GM12878 (cell line): ENCODE measurements around the gene PDGFD. TPM values are rescaled to one million over a fixed set of nuclear protein-coding genes. Genes with fewer than 3 reads are reported as not detected.

Source experiments
- ATAC-seq: fragments of 200-7000 bp; cut with Tn5 transposase; 3 replicates; pipeline ENCODE4 v1.9.1; 2020; ENCODE audit warnings: mild to moderate bottlenecking, moderate library complexity
- BruUV-seq: library from RNA; stranded (reverse); fragments of 400-500 nt; replicated peaks from 2 replicates; lab custom pipeline; 2021; lab: Mats Ljungman, UMichigan
- CTCF ChIA-PET: fragments of 300-600 bp; sonication (Branson Sonifier 250); formaldehyde crosslinking; extraction: SDS; loops from one replicate; lab custom pipeline; 2021; ENCODE audit warnings: inconsistent platforms; lab: Yijun Ruan, JAX
- POLR2A ChIA-PET: fragments of 350-600 bp; formaldehyde crosslinking; extraction: SDS; loops from one replicate; lab custom pipeline; 2021; ENCODE audit warnings: inconsistent platforms; lab: Charles Lee
- RAD21 ChIA-PET: fragments of 300-600 bp; sonication (Branson Sonifier 250); formaldehyde crosslinking; loops from one replicate; lab custom pipeline; 2023; ENCODE audit warnings: antibody characterized with exemption; ENCODE audit not compliant: unreplicated experiment; lab: Charles Lee
- SMC1A ChIA-PET: fragments of 300-600 bp; sonication (Branson Sonifier 250); formaldehyde crosslinking; loops from one replicate; lab custom pipeline; 2023; ENCODE audit not compliant: unreplicated experiment, uncharacterized antibody; lab: Charles Lee
- DNase-seq: peaks from one replicate; pipeline ENCODE4 v3.0.0-alpha.2; 2011; ENCODE audit warnings: low read depth, low spot score
- FAIRE-seq: peaks from 3 replicates; lab custom pipeline; 2011; peaks lifted over from hg19 to GRCh38; lab: Jason Lieb, UNC
- H2AFZ ChIP-seq: 2 replicates; pipeline ENCODE4 v1.6.0; 2011; ENCODE audit warnings: low read depth, low read length, control low read depth; ENCODE audit not compliant: control insufficient read depth
- H3K27ac ChIP-seq: 2 replicates; pipeline ENCODE4 v1.5.1; 2011; ENCODE audit warnings: control low read depth; ENCODE audit not compliant: control insufficient read depth, insufficient read depth
- H3K27me3 ChIP-seq, 2 experiments: replicated peaks in 1 of 2; 2 replicates each; pipeline versions ENCODE4 v1.6.0 to v1.6.1; 2011; ENCODE audit warnings: low read length in 1 of 2; ENCODE audit not compliant: control insufficient read depth in 2 of 2, insufficient read depth in 2 of 2
- H3K36me3 ChIP-seq, 2 experiments: 2 replicates each; pipeline ENCODE4 v1.5.1; 2011; ENCODE audit warnings: low read length in 1 of 2; ENCODE audit not compliant: control insufficient read depth in 2 of 2, insufficient read depth in 2 of 2
- H3K4me1 ChIP-seq: 2 replicates; pipeline ENCODE4 v1.6.1; 2011; ENCODE audit warnings: mild to moderate bottlenecking, low read length, moderate library complexity, mixed read lengths; ENCODE audit not compliant: control insufficient read depth, insufficient read depth
- H3K4me2 ChIP-seq: 2 replicates; pipeline ENCODE4 v1.6.0; 2011; ENCODE audit warnings: control low read depth; ENCODE audit not compliant: control insufficient read depth, insufficient read depth
- H3K4me3 ChIP-seq: fragments of 200-600 bp; sonication (generic); 2 replicates; pipeline ENCODE4 v1.5.1; 2016
- H3K79me2 ChIP-seq: 2 replicates; pipeline ENCODE4 v1.6.0; 2011; ENCODE audit warnings: low read length; ENCODE audit not compliant: control insufficient read depth, insufficient read depth
- H3K9ac ChIP-seq: 2 replicates; pipeline ENCODE4 v1.8.0; 2011; ENCODE audit warnings: low read length, control low read depth, mixed read lengths; ENCODE audit not compliant: control insufficient read depth, insufficient read depth
- H3K9me3 ChIP-seq: replicated peaks from 3 replicates; pipeline ENCODE4 v1.5.1; 2011; ENCODE audit warnings: mild to moderate bottlenecking, low read length; ENCODE audit not compliant: control insufficient read depth, insufficient read depth
- H4K20me1 ChIP-seq: 2 replicates; pipeline ENCODE4 v1.6.0; 2011; ENCODE audit not compliant: control insufficient read depth, insufficient read depth
- BCL11A ChIP-seq: IDR thresholded peaks from 2 replicates; pipeline ENCODE4 v1.6.1; 2011; ENCODE audit warnings: low read depth, low read length
- DPF2 ChIP-seq: fragments of 450-650 bp; IDR thresholded peaks from 2 replicates; pipeline ENCODE4 v1.6.1; 2017; ENCODE audit warnings: mild to moderate bottlenecking
- EZH2 ChIP-seq: IDR thresholded peaks from 2 replicates; pipeline ENCODE4 v1.6.1; 2012; ENCODE audit warnings: low read depth, mild to moderate bottlenecking, control low read depth, inconsistent platforms, low read length, borderline replicate concordance; ENCODE audit not compliant: control insufficient read depth
- GATAD2B ChIP-seq: fragments of 450-650 bp; conservative IDR thresholded peaks from 2 replicates; pipeline ENCODE4 v1.6.1; 2017; ENCODE audit warnings: low read depth, mild to moderate bottlenecking, moderate library complexity
- HCFC1 ChIP-seq: fragments of 150-350 bp; IDR thresholded peaks from 2 replicates; pipeline ENCODE4 v1.6.1; 2014; ENCODE audit warnings: low read length
- KAT2A ChIP-seq: conservative IDR thresholded peaks from 2 replicates; pipeline ENCODE4 v1.6.1; 2011; ENCODE audit warnings: low read depth, low read length; ENCODE audit not compliant: control insufficient read depth
- MTA3 ChIP-seq: IDR thresholded peaks from 2 replicates; pipeline ENCODE4 v1.6.1; 2012; ENCODE audit warnings: low read length, inconsistent platforms, borderline replicate concordance
- NRF1 ChIP-seq: conservative IDR thresholded peaks from 2 replicates; pipeline ENCODE4 v1.6.1; 2011; ENCODE audit warnings: mild to moderate bottlenecking, low read depth, low read length, improper control_type of control experiment
- PAX5 ChIP-seq: IDR thresholded peaks from 2 replicates; pipeline ENCODE4 v1.6.1; 2011; ENCODE audit warnings: low read depth, low read length, borderline replicate concordance
- RBBP5 ChIP-seq: fragments of 200-600 bp; sonication (generic); conservative IDR thresholded peaks from 2 replicates; pipeline ENCODE4 v1.6.1; 2016
- SMAD5 ChIP-seq: IDR thresholded peaks from 2 replicates; pipeline ENCODE4 v1.6.1; 2016; ENCODE audit warnings: antibody characterized with exemption, low read depth
- SREBF2 ChIP-seq: IDR thresholded peaks from 2 replicates; pipeline ENCODE4 v1.6.1; 2012; ENCODE audit warnings: mild to moderate bottlenecking, low read length
- SUZ12 ChIP-seq: fragments of 200-600 bp; sonication (generic); IDR thresholded peaks from one replicate; pipeline ENCODE4 v1.6.1; 2018; ENCODE audit warnings: antibody characterized with exemption, mild to moderate bottlenecking; ENCODE audit not compliant: unreplicated experiment
- TAF1 ChIP-seq: IDR thresholded peaks from 2 replicates; pipeline ENCODE4 v1.6.1; 2011; ENCODE audit warnings: mild to moderate bottlenecking, low read depth, low read length, borderline replicate concordance
- TCF3 ChIP-seq: IDR thresholded peaks from 2 replicates; pipeline ENCODE4 v1.6.1; 2012; ENCODE audit warnings: low read depth, mild to moderate bottlenecking, low read length, borderline replicate concordance; ENCODE audit not compliant: insufficient read depth
- YY1 ChIP-seq: IDR thresholded peaks from 2 replicates; pipeline ENCODE4 v1.6.1; 2011; ENCODE audit warnings: low read depth, mild to moderate bottlenecking, low read length
- ZBTB33 ChIP-seq: fragments of 450-650 bp; IDR thresholded peaks from 2 replicates; pipeline ENCODE4 v1.6.1; 2017; ENCODE audit warnings: mild to moderate bottlenecking
- WGBS: methylation state at CpG from one replicate; pipeline ENCODE4 v1.1.6; 2016; ENCODE audit warnings: low lambda C conversion rate; ENCODE audit not compliant: insufficient replicate concordance, insufficient coverage; ENCODE audit errors: missing lambda C conversion rate; 5-methylcytosine and 5-hydroxymethylcytosine counted together
- in situ Hi-C: fragments of 300-500 bp; cut with MboI; formaldehyde crosslinking; loops from 9 replicates; pipeline ENCODE4 v1.14.3; 2018; ENCODE audit warnings: mixed read lengths
- intact Hi-C: fragments of 100-400 bp; cut with micrococcal nuclease; formaldehyde crosslinking; loops from one replicate; pipeline ENCODE4 v1.14.2; 2022; ENCODE audit not compliant: unreplicated experiment
- polyA plus RNA-seq, 11 experiments: library from polyadenylated mRNA; depleted of rRNA in 4 of 11; unstranded in 6 of 11; stranded (reverse) in 5 of 11; fragments of >200 nt; fragmentation: Nextera tagmentation in 4 of 11; fragmentation: Illumina TruSeq in 1 of 11; extraction: Ambion mirVana in 4 of 11; extraction: Trizol in 1 of 11; gene quantifications; 1 replicate in 1 of 11; 2 replicates in 10 of 11; pipeline versions ENCODE4 v1.2.1 to v1.2.3, GENCODE V29; 2011 to 2016; ENCODE audit warnings: inconsistent platforms in 2 of 11, missing spikeins in 2 of 11, low read depth in 1 of 11
- total RNA-seq, 4 experiments: library from RNA; depleted of rRNA in 3 of 4; stranded (reverse); fragments of >200 nt in 3 of 4; fragmentation: Illumina TruSeq in 1 of 4; extraction: Trizol in 1 of 4; gene quantifications; 2 replicates each; pipeline versions ENCODE4 v1.2.1 to v1.2.3, GENCODE V29; 2013 to 2021
- TF ChIP-seq, protein P1 (sequence below): fragments of 450-650 bp; IDR thresholded peaks from 2 replicates; pipeline ENCODE4 v1.6.1; 2014; ENCODE audit warnings: mild to moderate bottlenecking
- TF ChIP-seq, protein P2 (sequence below): IDR thresholded peaks from 2 replicates; pipeline ENCODE4 v1.6.1; 2011; ENCODE audit warnings: borderline replicate concordance, low read depth, mild to moderate bottlenecking, moderate library complexity, low read length; ENCODE audit not compliant: insufficient read depth, poor library complexity, severe bottlenecking

PDGFD gene
- total and polyA plus RNA-seq, 10 of the 15 experiments (the other 5 are each of a cell fraction or from before 2014, with no cell fraction given), result 0.05 to 0.13 TPM; not detected in 8

DNA sequence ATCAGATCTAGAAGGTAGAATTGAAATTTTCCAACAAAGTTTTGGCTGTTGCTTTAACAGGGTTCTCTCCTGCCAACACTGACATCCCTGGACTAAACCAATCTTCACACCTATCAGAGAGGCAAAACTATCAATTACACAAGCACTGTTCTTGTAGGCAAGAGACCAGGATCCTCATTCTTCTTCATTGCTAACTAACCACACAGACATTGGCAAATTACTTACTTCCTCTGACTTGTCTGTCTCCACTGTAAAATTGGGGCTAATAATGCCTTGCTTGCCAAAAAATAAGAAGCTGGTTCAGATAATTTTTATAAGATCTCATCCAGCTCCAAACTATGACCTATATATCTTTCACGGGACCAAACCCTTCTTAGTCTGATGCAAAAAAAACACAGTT is 221.3 kb downstream of the PDGFD start:
- RAD21 ChIA-PET, result no interaction called here
- no TSS peak for BruUV-seq
- Histone ChIP-seq H3K9ac (no peak overlapping the region), H3K4me1 (no peaks in the 10 kb centered on the region), H3K27me3 (no peaks in the 10 kb centered on the region), H3K9me3 (no peaks in the 10 kb centered on the region), H3K4me3 (no peak overlapping the region), H3K79me2 (no peaks in the 10 kb centered on the region), H4K20me1 (no peaks in the 10 kb centered on the region), H2AFZ (no peak overlapping the region), H3K36me3 (no peaks in the 10 kb centered on the region), H3K27ac (no peak overlapping the region), H3K4me2 (no peak overlapping the region)
- SMC1A ChIA-PET, result interaction anchor here (1.8 kb wide), 1 partner anchor 10 kb away, joined by 6 read pairs; no protein-coding TSS in a partner anchor
- CTCF ChIA-PET, result interaction anchor here (0.5 kb wide), 1 partner anchor 294 kb away, joined by 3 read pairs; no protein-coding TSS in a partner anchor
- ATAC-seq (no peak), FAIRE-seq (no peak), DNase-seq (no peak)
- WGBS, result 33% methylated on average over 1 of the region's 1 CpG
- intact Hi-C loops, result no loop called here
- in situ Hi-C loops, result no loop called here
- POLR2A ChIA-PET, result no interaction called here
- TF ChIP-seq HCFC1 (no peak), SUZ12 (no peak), SREBF2 (no peak), NRF1 (no peak), TAF1 (no peak), TCF3 (no peak), KAT2A (no peak), GATAD2B (no peak), ZBTB33 (no peak), BCL11A (no peak), SMAD5 (no peak), EZH2 (no peak), YY1 (no peak), MTA3 (no peak), RBBP5 (no peak), DPF2 (no peak), PAX5 (no peak)
- TF ChIP-seq, protein P1, sequence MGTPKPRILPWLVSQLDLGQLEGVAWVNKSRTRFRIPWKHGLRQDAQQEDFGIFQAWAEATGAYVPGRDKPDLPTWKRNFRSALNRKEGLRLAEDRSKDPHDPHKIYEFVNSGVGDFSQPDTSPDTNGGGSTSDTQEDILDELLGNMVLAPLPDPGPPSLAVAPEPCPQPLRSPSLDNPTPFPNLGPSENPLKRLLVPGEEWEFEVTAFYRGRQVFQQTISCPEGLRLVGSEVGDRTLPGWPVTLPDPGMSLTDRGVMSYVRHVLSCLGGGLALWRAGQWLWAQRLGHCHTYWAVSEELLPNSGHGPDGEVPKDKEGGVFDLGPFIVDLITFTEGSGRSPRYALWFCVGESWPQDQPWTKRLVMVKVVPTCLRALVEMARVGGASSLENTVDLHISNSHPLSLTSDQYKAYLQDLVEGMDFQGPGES, result no peak
- TF ChIP-seq, protein P2, sequence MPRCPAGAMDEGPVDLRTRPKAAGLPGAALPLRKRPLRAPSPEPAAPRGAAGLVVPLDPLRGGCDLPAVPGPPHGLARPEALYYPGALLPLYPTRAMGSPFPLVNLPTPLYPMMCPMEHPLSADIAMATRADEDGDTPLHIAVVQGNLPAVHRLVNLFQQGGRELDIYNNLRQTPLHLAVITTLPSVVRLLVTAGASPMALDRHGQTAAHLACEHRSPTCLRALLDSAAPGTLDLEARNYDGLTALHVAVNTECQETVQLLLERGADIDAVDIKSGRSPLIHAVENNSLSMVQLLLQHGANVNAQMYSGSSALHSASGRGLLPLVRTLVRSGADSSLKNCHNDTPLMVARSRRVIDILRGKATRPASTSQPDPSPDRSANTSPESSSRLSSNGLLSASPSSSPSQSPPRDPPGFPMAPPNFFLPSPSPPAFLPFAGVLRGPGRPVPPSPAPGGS, result no peak
